Chondrocyte (in vitro differentiated cells): ENCODE measurements around the gene LILRA5. TPM values are rescaled to one million over a fixed set of nuclear protein-coding genes. Genes with fewer than 3 reads are reported as not detected.

Source experiments
- DNase-seq: peaks from one replicate; pipeline ENCODE4 v3.0.0; 2021; ENCODE audit warnings: mixed read lengths, low spot score
- H3K27ac Mint-ChIP-seq: one replicate; pipeline ENCODE4 v1.8.0; 2021; ENCODE audit warnings: mild to moderate bottlenecking, moderate library complexity, mixed read lengths; ENCODE audit not compliant: unreplicated experiment
- H3K27me3 Mint-ChIP-seq: 2 replicates; pipeline ENCODE4 v1.8.0; 2021; ENCODE audit warnings: low read depth, mixed read lengths
- H3K36me3 Mint-ChIP-seq: 2 replicates; pipeline ENCODE4 v1.8.0; 2021; ENCODE audit warnings: low read depth, mixed read lengths
- H3K4me1 Mint-ChIP-seq: 2 replicates; pipeline ENCODE4 v1.8.0; 2021; ENCODE audit warnings: low read depth, mild to moderate bottlenecking, mixed read lengths
- H3K4me3 Mint-ChIP-seq: one replicate; pipeline ENCODE4 v1.8.0; 2021; ENCODE audit warnings: mild to moderate bottlenecking, moderate library complexity, mixed read lengths; ENCODE audit not compliant: unreplicated experiment
- H3K9me3 Mint-ChIP-seq: 2 replicates; pipeline ENCODE4 v1.8.0; 2021; ENCODE audit warnings: low read depth, mixed read lengths
- CTCF ChIP-seq: fragments of 200-600 bp; sonication (generic); IDR thresholded peaks from 2 replicates; pipeline ENCODE4 v1.5.0; 2021; ENCODE audit warnings: antibody characterized with exemption, mild to moderate bottlenecking, moderate library complexity
- total RNA-seq: library from RNA; stranded (reverse); gene quantifications from 3 replicates; pipeline ENCODE4 v1.2.1, GENCODE V29; 2021

The LILRA5 gene
- total RNA-seq, 1 donor from 2014 or later, result not detected

- Mint-ChIP-seq H3K4me1 (no peaks in the 10 kb centered on the region), H3K4me3 (no peak overlapping the region), H3K27me3 (peaks cover 12% of the 10 kb centered on the region), H3K9me3 (peaks cover 2% of the 10 kb centered on the region), H3K36me3 (no peaks in the 10 kb centered on the region), H3K27ac (no peak overlapping the region)
- TF ChIP-seq CTCF, result no peak
- no peak for DNase-seq
Measured at GRCh38 chr19:54337858-54338230, 24.9 kb upstream of the LILRA5 start.

- Mint-ChIP-seq H3K4me1 (no peaks in the 10 kb centered on the region), H3K36me3 (no peaks in the 10 kb centered on the region), H3K27ac (no peak overlapping the region), H3K27me3 (peaks cover 15% of the 10 kb centered on the region), H3K4me3 (no peak overlapping the region), H3K9me3 (peaks cover 2% of the 10 kb centered on the region)
- no peak for DNase-seq
- no peak for TF ChIP-seq CTCF
Measured at GRCh38 chr19:54336893-54337857, 24.2 kb upstream of the LILRA5 start.

- TF ChIP-seq CTCF, result no peak
- no peaks in the 10 kb centered on the region for H3K4me1 Mint-ChIP-seq
- H3K27me3 Mint-ChIP-seq, result peaks cover 15% of the 10 kb centered on the region
- no peak for DNase-seq
- H3K27ac Mint-ChIP-seq, result no peak overlapping the region
- H3K4me3 Mint-ChIP-seq, result no peak overlapping the region
- no peaks in the 10 kb centered on the region for H3K9me3 Mint-ChIP-seq
- no peaks in the 10 kb centered on the region for H3K36me3 Mint-ChIP-seq
Measured at GRCh38 chr19:54335979-54336892, 23.3 kb upstream of the LILRA5 start.

- no peak overlapping the region for H3K4me3 Mint-ChIP-seq
- no peak for TF ChIP-seq CTCF
- H3K9me3 Mint-ChIP-seq, result no peaks in the 10 kb centered on the region
- H3K27ac Mint-ChIP-seq, result no peak overlapping the region
- no peaks in the 10 kb centered on the region for H3K4me1 Mint-ChIP-seq
- DNase-seq, result no peak
- no peaks in the 10 kb centered on the region for H3K36me3 Mint-ChIP-seq
- H3K27me3 Mint-ChIP-seq, result peaks cover 15% of the 10 kb centered on the region
Measured at GRCh38 chr19:54335164-54335563, 22.2 kb upstream of the LILRA5 start.
